ENCODE data around the gene PDE8A.

DNA sequence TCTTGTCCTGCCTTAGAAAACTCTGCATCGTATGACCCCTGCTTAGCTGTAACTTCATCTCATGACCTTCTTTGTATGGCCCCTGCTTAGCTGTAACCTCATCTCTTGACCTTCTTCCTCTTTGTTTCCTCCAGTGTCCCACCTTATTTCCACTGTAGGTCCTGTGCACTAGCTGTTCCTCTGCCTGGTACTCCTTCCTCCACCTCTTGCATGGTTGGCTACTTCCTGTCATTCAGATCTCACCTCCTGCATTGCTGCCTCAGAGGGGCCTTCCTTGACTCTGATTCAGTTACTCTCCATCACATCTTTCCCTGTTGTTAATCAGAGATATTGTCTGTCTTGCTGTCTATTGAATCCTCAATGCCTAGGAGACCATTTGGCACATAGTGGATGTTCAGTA lies 63.2 kb downstream of the PDE8A start:
- TF ChIP-seq POLR2A (IDR thresholded peaks at IDR 0.05; ENCODE audit: low read length): no peak
- no peak for TF ChIP-seq GATA1 (IDR thresholded peaks at IDR 0.05; ENCODE audit: low read depth, low read length)
